Measurements from ENCODE around the gene RAN.
A peak's percentile ranks its signal among the peaks of the same experiment; 100 is the strongest.
"Not testable (repeated sequence)": the region's sequence is repeated elsewhere in the genome, so short reads cannot be mapped to it uniquely, and the experiment has no call there.

The RAN gene

DNA sequence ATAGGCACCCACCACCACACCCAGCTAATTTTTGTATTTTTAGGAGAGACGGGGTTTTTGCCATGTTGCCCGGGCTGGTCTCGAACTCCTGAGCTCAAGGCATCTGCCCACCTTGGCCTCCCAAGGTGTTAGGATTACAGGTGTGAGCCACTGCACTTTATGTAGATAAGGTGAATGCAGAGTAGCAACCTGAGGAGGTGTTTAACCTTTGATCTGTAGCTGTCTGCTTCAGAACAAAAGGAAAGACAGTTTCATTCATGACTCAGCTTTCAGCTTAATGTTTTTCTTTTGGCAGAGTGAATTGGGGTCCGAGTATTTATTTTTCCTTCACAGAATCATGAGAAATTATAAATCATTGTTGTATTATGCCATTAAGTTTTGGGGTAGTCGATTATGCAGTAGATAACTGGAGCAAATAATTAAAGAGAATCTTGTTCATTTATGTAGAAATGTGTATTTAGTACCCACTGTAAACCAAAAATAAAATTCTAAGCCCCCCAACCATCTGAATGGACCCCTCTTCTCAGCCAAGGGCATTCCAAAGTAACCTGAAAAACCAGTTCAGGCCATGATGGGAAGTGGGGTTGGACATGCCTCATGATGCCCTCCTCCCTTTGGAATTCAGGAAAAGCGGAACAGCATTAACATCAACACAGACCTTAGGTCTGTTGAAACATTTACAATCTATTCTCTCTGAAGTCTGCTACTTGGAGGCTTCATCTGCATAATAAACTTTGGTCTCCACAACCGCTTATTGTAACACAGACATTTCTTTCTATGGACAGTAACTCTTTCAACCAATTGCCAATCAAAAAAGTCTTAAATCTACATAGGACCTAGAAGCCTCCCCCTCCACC is 22.1 kb upstream of the RAN start:
- DNase-seq: no peak

GRCh38 chr12:130850418-130851021 is 21.3 kb upstream of the RAN start:
- no peak for DNase-seq

- no peak for DNase-seq
These were observed 15.8 kb upstream of the RAN start for GRCh38 chr12:130856088-130856487.

- DNase-seq: no peak
These were observed 13.8 kb upstream of the RAN start for GRCh38 chr12:130858084-130858483.

GRCh38 chr12:130859161-130859560 is 12.7 kb upstream of the RAN start:
- no peak for DNase-seq

- no peak for DNase-seq
These were observed 11.6 kb upstream of the RAN start for GRCh38 chr12:130860311-130860710.

- no peak for DNase-seq
These were observed 9.7 kb upstream of the RAN start for GRCh38 chr12:130862161-130862560.

- not testable (repeated sequence) for DNase-seq
These were observed 9.1 kb upstream of the RAN start for GRCh38 chr12:130862771-130863170.

DNA sequence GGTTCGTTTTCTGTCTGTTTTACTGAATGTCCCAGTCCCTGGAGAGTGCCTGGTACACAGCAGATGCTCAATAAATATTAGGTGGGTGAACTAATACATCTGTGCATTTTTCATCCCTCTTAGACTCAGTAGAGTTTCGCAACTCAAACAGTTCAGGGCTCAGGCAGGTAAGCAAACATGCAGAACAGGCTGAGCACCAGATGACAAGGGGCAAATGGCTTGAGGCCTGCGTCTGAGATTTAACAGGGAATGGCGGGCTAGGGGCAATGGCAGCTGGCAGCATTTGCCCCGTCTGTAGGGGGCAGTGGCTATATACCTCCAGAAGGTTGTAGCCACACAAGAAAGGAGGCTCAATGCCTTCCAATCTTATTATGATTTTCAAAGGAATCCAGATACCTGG is 8.6 kb upstream of the RAN start:
- DNase-seq: no peak

- DNase-seq: no peak
These were observed 3.5 kb upstream of the RAN start for GRCh38 chr12:130868412-130868811.

DNA sequence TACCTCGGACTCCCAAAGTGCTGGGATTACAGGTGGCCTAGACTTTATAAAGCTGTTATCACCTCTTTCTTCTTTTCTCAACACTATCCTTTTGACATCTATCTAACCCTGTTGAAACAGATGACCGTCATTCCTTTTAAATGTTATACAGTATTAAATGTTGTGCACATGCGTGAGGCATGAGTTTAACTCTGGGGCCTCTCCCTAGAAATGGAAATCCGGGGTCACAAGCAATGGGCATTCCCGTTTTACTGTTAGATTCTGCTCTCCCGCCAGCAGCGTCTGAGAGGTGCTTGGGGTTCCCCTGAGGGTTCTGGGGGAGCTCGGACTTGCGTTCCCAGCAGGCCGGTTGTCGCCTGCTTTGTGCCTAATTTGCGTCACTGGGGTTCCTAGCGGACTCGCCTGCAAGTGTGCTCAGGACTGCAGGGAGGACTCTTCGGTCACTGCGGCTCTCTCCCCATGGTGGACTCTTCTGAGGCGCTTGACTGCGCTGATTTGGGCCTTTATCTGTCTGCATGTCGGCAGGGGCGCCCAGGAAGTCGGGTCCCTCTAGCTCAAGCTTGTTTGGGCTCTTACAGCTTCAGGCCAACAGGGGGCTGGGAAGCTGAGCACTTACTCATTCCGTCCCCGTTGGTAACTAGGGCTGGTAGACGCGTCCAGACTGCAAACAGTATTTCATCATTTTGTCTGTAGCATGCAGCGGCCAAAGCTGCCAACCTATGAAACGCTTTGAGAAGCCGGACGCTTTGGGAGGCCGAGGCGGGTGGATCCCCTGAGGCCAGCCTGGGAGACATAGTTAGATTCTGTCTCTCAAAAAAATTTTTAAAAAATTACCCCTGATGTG is 1.2 kb upstream of the RAN start:
- peak; percentile 89 to 92 (median 92) for DNase-seq

- peak; percentile 52 to 86 (median 69) for DNase-seq
These were observed 572 bp downstream of the RAN start for GRCh38 chr12:130872179-130873096.

- peak; percentile 10 to 46 (median 46) for DNase-seq
These were observed 1.4 kb downstream of the RAN start for GRCh38 chr12:130873106-130873795.

DNA sequence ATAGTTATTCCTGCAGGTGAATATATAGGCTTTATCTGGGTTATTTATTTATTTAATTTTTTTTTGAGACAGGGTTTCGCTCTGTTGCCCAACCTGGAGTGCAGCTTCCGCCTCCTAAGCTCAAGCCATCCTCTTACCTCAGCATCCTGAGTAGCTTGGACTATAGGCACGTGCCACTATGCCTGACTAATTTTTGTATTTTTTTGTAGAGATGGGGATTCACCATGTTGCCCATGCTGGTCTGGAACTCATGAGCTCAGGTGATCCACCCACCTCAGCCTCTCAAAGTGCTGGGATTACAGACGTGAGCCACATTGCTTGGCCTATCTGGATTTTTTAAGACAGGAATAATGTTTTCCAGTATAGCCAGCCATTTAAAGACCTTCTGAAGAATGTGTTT is 2.0 kb downstream of the RAN start:
- no peak for DNase-seq

GRCh38 chr12:130874696-130875095 is 2.8 kb downstream of the RAN start:
- DNase-seq: no peak

DNA sequence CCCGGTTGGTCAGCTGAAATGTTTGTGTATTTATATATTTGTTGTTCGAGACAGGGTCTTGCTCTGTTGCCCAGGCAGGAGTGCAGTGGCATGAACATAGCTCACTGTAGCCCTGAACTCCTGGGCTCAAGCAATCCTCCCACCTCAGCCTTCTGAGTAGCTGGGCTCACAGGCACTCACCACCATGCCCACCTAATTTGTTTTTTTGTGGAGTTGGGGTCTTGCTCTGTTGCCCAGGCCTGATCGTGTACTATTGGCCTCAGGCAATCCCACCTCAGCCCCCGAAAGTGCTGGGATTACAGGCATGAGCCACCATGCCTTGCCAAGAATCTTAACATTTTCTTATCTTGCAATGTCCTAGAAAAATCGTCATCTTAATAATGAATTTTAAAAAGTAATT is 3.3 kb downstream of the RAN start:
- no peak for DNase-seq

DNA sequence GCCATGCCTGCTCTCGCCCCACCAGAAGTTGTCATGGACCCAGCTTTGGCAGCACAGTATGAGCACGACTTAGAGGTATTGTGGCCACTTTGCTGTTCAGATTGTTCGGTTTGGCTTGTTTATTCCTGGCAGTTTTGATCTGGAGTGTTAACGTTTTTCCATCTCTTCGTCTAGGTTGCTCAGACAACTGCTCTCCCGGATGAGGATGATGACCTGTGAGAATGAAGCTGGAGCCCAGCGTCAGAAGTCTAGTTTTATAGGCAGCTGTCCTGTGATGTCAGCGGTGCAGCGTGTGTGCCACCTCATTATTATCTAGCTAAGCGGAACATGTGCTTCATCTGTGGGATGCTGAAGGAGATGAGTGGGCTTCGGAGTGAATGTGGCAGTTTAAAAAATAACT is 3.8 kb downstream of the RAN start:
- not testable (repeated sequence) for DNase-seq

DNA sequence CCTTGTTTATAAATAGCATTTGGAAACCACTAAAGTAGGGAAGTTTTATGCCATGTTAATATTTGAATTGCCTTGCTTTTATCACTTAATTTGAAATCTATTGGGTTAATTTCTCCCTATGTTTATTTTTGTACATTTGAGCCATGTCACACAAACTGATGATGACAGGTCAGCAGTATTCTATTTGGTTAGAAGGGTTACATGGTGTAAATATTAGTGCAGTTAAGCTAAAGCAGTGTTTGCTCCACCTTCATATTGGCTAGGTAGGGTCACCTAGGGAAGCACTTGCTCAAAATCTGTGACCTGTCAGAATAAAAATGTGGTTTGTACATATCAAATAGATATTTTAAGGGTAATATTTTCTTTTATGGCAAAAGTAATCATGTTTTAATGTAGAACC is 4.4 kb downstream of the RAN start:
- no peak for DNase-seq

DNA sequence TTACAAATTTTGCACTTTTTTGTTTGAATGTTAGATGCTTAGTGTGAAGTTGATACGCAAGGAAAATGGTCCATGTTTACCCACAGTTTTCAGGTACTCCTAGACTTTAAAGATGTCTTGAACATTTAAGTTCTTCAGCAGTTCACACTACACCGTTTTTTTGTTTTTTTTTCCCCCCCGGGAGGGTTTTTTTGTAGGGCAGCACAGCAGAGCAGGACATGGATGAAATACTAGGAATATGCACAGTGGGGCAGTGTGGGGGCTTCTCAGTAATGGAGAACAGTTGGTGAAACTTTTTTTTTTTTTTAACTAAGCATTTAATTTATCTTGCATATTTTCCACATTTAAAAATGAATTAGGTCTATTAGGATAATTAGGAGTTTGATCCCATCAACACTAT is 4.9 kb downstream of the RAN start:
- no peak for DNase-seq

- no peak for DNase-seq
These were observed 5.5 kb downstream of the RAN start for GRCh38 chr12:130877333-130877732.
